ENCODE measurements around the gene TSPAN10. TPM values are rescaled to one million over a fixed set of nuclear protein-coding genes. Genes with fewer than 3 reads are reported as not detected.

Gene TSPAN10
- total and polyA plus RNA-seq, 2 of the 8 experiments (the other 6 are each of a cell fraction or from before 2014, with no cell fraction given): 0.99 to 1.1 TPM

DNA sequence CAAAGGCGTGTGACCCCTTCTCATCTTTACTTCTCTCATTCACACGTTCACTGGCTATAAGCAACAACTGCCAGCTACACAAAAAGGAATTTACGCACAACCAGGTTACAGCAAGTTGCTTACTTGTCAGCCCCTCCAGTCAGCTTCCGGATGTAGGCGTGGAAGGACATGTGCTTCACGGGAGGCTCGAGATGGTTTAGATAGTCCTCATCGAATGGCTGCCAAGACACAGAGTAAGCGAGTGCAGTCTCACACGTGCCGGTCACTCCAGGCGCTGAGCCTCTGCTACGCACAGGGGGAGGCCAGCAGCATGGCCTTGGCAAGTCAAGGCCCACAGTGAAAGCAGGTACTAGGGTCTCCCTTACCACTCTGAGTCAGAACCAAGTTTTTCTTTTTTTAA, 28.4 kb upstream of the TSPAN10 start:
- no peak overlapping the region for H2AK5ac ChIP-seq (ENCODE audit: low read depth, low read length)
- 89% methylated on average over 13 of the region's 13 CpGs; no CpG with 5 or more reads in 1 of the 2 experiments for WGBS, 2 experiments (ENCODE audit: extremely low coverage in 1 of 2, insufficient coverage in 1 of 2, insufficient read length in 1 of 2, insufficient replicate concordance in 2 of 2, low coverage in 1 of 2, low lambda C conversion rate in 2 of 2, missing lambda C conversion rate in 1 of 2)
- CTCF ChIA-PET (ENCODE audit: partially characterized antibody): interaction anchor here (0.9 to 4.1 kb wide), 2 partner anchors 12 to 45 kb away, joined by 3 to 11 read pairs; no protein-coding TSS in a partner anchor

More for the DNA sequence above, 28.4 kb upstream of the TSPAN10 start:
- H4K91ac ChIP-seq (replicated peaks; ENCODE audit: insufficient read length, low read length): no peak overlapping the region
- no peak overlapping the region for H3K9ac ChIP-seq (replicated peaks in 1 of 4; ENCODE audit: extremely low read depth in 1 of 4, low read depth in 3 of 4, low read length in 3 of 4)
- no peak overlapping the region for H2BK120ac ChIP-seq (replicated peaks; ENCODE audit: low read depth, low read length)
- TF ChIP-seq EZH2 (IDR thresholded peaks at IDR 0.05; ENCODE audit: low read depth, low read length, severe bottlenecking): no peak
- TF ChIP-seq CREB1 (IDR thresholded peaks at IDR 0.05): no peak
- no peak for TF ChIP-seq EP300 (IDR thresholded peaks at IDR 0.05; ENCODE audit: borderline replicate concordance in 1 of 2, low read depth in 2 of 2, low read length in 2 of 2)
- TF ChIP-seq CHD1 (IDR thresholded peaks at IDR 0.05; ENCODE audit: low read depth, low read length): no peak
- no peak for TF ChIP-seq RXRA (IDR thresholded peaks at IDR 0.05; ENCODE audit: insufficient read depth, low read depth, low read length)
- H2BK12ac ChIP-seq (ENCODE audit: low read depth, low read length): no peak overlapping the region
- no peak for FAIRE-seq
- H4K20me1 ChIP-seq (replicated peaks in 1 of 2; ENCODE audit: control insufficient read depth in 1 of 2, insufficient read depth in 2 of 2, low read length in 2 of 2): peaks cover 0 to 17% of the 10 kb centered on the region in 2 experiments
- no peaks in the 10 kb centered on the region for H3K4me1 ChIP-seq (replicated peaks in 1 of 4; ENCODE audit: control insufficient read depth in 3 of 4, insufficient read depth in 4 of 4, low read length in 3 of 4)
- H2BK20ac ChIP-seq (ENCODE audit: low read length): no peak overlapping the region
- H3K79me1 ChIP-seq (ENCODE audit: low read depth, low read length): peaks cover 8% of the 10 kb centered on the region
- peaks cover 19 to 54% (median 44%) of the 10 kb centered on the region in 4 experiments for H3K36me3 ChIP-seq (ENCODE audit: control insufficient read depth in 2 of 4, insufficient read depth in 4 of 4, low read length in 3 of 4)
- no peak overlapping the region for H3K27ac ChIP-seq (ENCODE audit: low read depth, low read length)
- H3K23ac ChIP-seq (ENCODE audit: insufficient read length): no peak overlapping the region
- H3K4ac ChIP-seq (replicated peaks; ENCODE audit: insufficient read length, low read depth, low read length): no peak overlapping the region
- no peak overlapping the region for H3K18ac ChIP-seq (ENCODE audit: extremely low read depth, low read length)
- H3K4me2 ChIP-seq (ENCODE audit: insufficient read depth in 1 of 2, low read depth in 2 of 2, low read length in 2 of 2): no peak overlapping the region
- H3K23me2 ChIP-seq (ENCODE audit: low read depth, low read length): no peaks in the 10 kb centered on the region
- no peaks in the 10 kb centered on the region for H3K9me3 ChIP-seq (ENCODE audit: insufficient read depth in 2 of 2, low read depth in 1 of 2, low read length in 1 of 2)
- no peak for DNase-seq (ENCODE audit: low read depth in 1 of 2, low spot score in 2 of 2)
- no peak overlapping the region for H2BK5ac ChIP-seq (ENCODE audit: low read depth, low read length)
- no peaks in the 10 kb centered on the region for H3K27me3 ChIP-seq (replicated peaks in 1 of 4; ENCODE audit: control insufficient read depth in 3 of 4, extremely low read depth in 1 of 4, insufficient read depth in 3 of 4, low read length in 3 of 4)
- H3K56ac ChIP-seq (replicated peaks; ENCODE audit: insufficient read length, low read depth, low read length): no peak overlapping the region
- peaks cover 0 to 5% of the 10 kb centered on the region in 2 experiments; a peak in 1 of 4 replicates for H3K79me2 ChIP-seq (ENCODE audit: control insufficient read depth in 1 of 2, insufficient read depth in 2 of 2, low read length in 2 of 2)
- H2AFZ ChIP-seq (ENCODE audit: low read length): no peak overlapping the region
- H3K4me3 ChIP-seq (ENCODE audit: extremely low read depth in 1 of 4, insufficient read depth in 2 of 4, low read depth in 3 of 4, low read length in 4 of 4): no peak overlapping the region
- POLR2A ChIA-PET (ENCODE audit: partially characterized antibody): interaction anchor here (1.0 to 1.5 kb wide), 4 partner anchors 14 to 235 kb away, joined by 3 to 5 read pairs (median 3); no protein-coding TSS in a partner anchor
- H4K5ac ChIP-seq (ENCODE audit: insufficient read length, low read depth, low read length): no peak overlapping the region
- no peak overlapping the region for H4K8ac ChIP-seq (ENCODE audit: extremely low read depth, insufficient read depth, low read length)
- no peak overlapping the region for H2BK15ac ChIP-seq (ENCODE audit: low read length)
- no peak overlapping the region for H3K14ac ChIP-seq (ENCODE audit: insufficient read length)

Measured in H1 (cell line).